Stomach smooth muscle (tissue), 2 donors: ENCODE results near the gene COQ10B.

Experiments used
- H3K27ac ChIP-seq: one replicate; pipeline ENCODE4 v1.7.0; 2013; ENCODE audit warnings: mild to moderate bottlenecking, low read length, inconsistent platforms
- H3K27me3 ChIP-seq, 2 donors: one replicate each; pipeline ENCODE4 v1.7.0; 2013; ENCODE audit warnings: low read length in 2 of 2; ENCODE audit not compliant: insufficient read depth in 2 of 2, control insufficient read depth in 1 of 2
- H3K36me3 ChIP-seq, 2 donors: one replicate each; pipeline ENCODE4 v1.7.0; 2013; ENCODE audit warnings: low read length in 2 of 2; ENCODE audit not compliant: control insufficient read depth in 2 of 2, insufficient read depth in 2 of 2
- H3K4me1 ChIP-seq: one replicate; pipeline ENCODE4 v1.7.0; 2013; ENCODE audit warnings: low read length; ENCODE audit not compliant: control insufficient read depth, insufficient read depth
- H3K4me3 ChIP-seq, 2 donors: one replicate each; pipeline ENCODE4 v1.7.0; 2013; ENCODE audit warnings: low read length in 2 of 2
- H3K9ac ChIP-seq, 2 donors: one replicate each; pipeline ENCODE4 v1.7.0; 2013; ENCODE audit warnings: low read length in 2 of 2, mild to moderate bottlenecking in 1 of 2
- H3K9me3 ChIP-seq, 2 donors: one replicate each; pipeline ENCODE4 v1.7.0; 2013; ENCODE audit warnings: low read length in 2 of 2; ENCODE audit not compliant: control insufficient read depth in 2 of 2
- donor health status: healthy.
- donor health status: Pancreatic carcinoma.

Gene COQ10B

DNA sequence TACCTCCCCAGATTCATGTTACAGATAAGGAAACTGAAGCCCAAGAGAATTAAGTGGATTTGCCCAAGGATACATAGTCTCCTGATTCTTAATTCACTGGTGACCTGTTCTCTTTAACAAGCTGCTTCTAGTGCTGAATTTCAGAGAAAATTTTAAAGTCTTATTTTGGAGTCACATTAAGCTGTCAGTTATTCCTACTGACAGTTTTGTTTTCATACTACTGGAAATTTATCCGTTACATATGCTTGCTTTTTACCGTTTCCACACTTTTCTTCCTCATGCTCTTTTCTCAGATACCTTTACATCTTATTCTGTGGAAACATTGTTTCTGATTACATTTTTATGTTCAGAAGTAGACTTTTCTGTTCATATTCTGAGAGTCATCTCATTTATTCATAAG, 63.8 kb downstream of the COQ10B start:
- H3K27ac ChIP-seq = no peak overlapping the region
- H3K4me1 ChIP-seq = peaks cover 5% of the 10 kb centered on the region
- peak overlapping the region; percentile 91 to 98 for H3K4me3 ChIP-seq
- H3K36me3 ChIP-seq = no peaks in the 10 kb centered on the region
- H3K27me3 ChIP-seq = no peaks in the 10 kb centered on the region
- H3K9me3 ChIP-seq = no peaks in the 10 kb centered on the region
- H3K9ac ChIP-seq = peak overlapping the region; percentile 95
